UCSD-AML1 (cell line): ENCODE measurements around the gene TFAP2E.

ENCODE experiments used
- DNase-seq: peaks from one replicate; lab custom pipeline; 2025; ENCODE audit not compliant: unreplicated experiment; lab: John Stamatoyannopoulos, UW

Gene TFAP2E

GRCh38 chr1:35573198-35574124 lies at the start of gene TFAP2E:
Gene TFAP2E, plus strand, starts transcription at chr1:35573314. Its CDS starts 264 bp downstream, at chr1:35573578.
- no peak for DNase-seq

- no peak for DNase-seq
These were observed 49.0 kb upstream of the TFAP2E start for GRCh38 chr1:35524106-35524505.

GRCh38 chr1:35530168-35530567 lies 42.9 kb upstream of the TFAP2E start:
- no peak for DNase-seq

GRCh38 chr1:35530946-35531345 lies 42.2 kb upstream of the TFAP2E start:
- no peak for DNase-seq

GRCh38 chr1:35531368-35531767 lies 41.7 kb upstream of the TFAP2E start:
- DNase-seq, result no peak

- DNase-seq, result no peak
These were observed 40.5 kb upstream of the TFAP2E start for GRCh38 chr1:35532497-35533223.

GRCh38 chr1:35533586-35533985 lies 39.5 kb upstream of the TFAP2E start:
- no peak for DNase-seq

GRCh38 chr1:35535243-35535642 lies 37.9 kb upstream of the TFAP2E start:
- DNase-seq, result no peak

GRCh38 chr1:35536556-35537162 lies 36.5 kb upstream of the TFAP2E start:
- DNase-seq, result no peak

- no peak for DNase-seq
These were observed 35.3 kb upstream of the TFAP2E start for GRCh38 chr1:35537806-35538205.

- no peak for DNase-seq
These were observed 33.9 kb upstream of the TFAP2E start for GRCh38 chr1:35539073-35539823.

- DNase-seq, result no peak
These were observed 33.3 kb upstream of the TFAP2E start for GRCh38 chr1:35539824-35540261.

GRCh38 chr1:35544976-35545375 lies 28.1 kb upstream of the TFAP2E start:
- DNase-seq, result peak; percentile 46

GRCh38 chr1:35546614-35547013 lies 26.5 kb upstream of the TFAP2E start:
- DNase-seq, result no peak

- no peak for DNase-seq
These were observed 19.3 kb upstream of the TFAP2E start for GRCh38 chr1:35553851-35554250.

- no peak for DNase-seq
These were observed 18.6 kb upstream of the TFAP2E start for GRCh38 chr1:35554266-35555211.

GRCh38 chr1:35555212-35555584 lies 17.9 kb upstream of the TFAP2E start:
- no peak for DNase-seq

- DNase-seq, result no peak
These were observed 17.3 kb upstream of the TFAP2E start for GRCh38 chr1:35555601-35556477.
